HepG2 (cell line): ENCODE measurements around the gene BPIFB6. TPM values are rescaled to one million over a fixed set of nuclear protein-coding genes. Genes with fewer than 3 reads are reported as not detected.

Experiments
- MAFK ChIP-seq, 2 experiments: IDR thresholded peaks in 1 of 2; conservative IDR thresholded peaks in 1 of 2; 2 replicates each; pipeline ENCODE4 v1.6.1; 2011; ENCODE audit warnings: improper control_type of control experiment in 2 of 2, low read length in 2 of 2
- TBP ChIP-seq: sonication (generic); formaldehyde crosslinking; IDR thresholded peaks from 2 replicates; pipeline ENCODE4 v1.5.0; 2020; ENCODE audit warnings: missing genetic modification reagents
- ZNF101 ChIP-seq: sonication (generic); formaldehyde crosslinking; IDR thresholded peaks from 2 replicates; pipeline ENCODE4 v1.4.0; 2020; ENCODE audit warnings: mild to moderate bottlenecking, low read depth, missing genetic modification reagents, borderline replicate concordance
- ZNF350 ChIP-seq: sonication (generic); formaldehyde crosslinking; IDR thresholded peaks from 2 replicates; pipeline ENCODE4 v1.4.0; 2020; ENCODE audit warnings: mild to moderate bottlenecking, low read depth, missing genetic modification reagents, borderline replicate concordance
- polyA plus RNA-seq, 8 experiments: library from polyadenylated mRNA; depleted of rRNA in 3 of 8; stranded (reverse) in 7 of 8; unstranded in 1 of 8; fragments of >200 nt; fragmentation: Illumina TruSeq in 4 of 8; extraction: Trizol in 4 of 8; gene quantifications; 2 replicates each; pipeline versions ENCODE4 v1.2.1 to v1.2.3, GENCODE V29; 2011 to 2016; ENCODE audit warnings: low read depth in 4 of 8, missing spikeins in 1 of 8, mixed read lengths in 1 of 8; ENCODE audit not compliant: insufficient read depth in 1 of 8
- total RNA-seq, 5 experiments: library from RNA; depleted of rRNA; stranded (reverse); fragments of >200 nt; fragmentation: Illumina TruSeq; extraction: Trizol; gene quantifications; 2 replicates each; pipeline ENCODE4 v1.2.3, GENCODE V29; 2016; ENCODE audit warnings: low read depth in 1 of 5
- TF ChIP-seq, protein P1 (sequence below): sonication (generic); formaldehyde crosslinking; IDR thresholded peaks from 2 replicates; pipeline ENCODE4 v1.4.0; 2020; ENCODE audit warnings: missing genetic modification reagents
- TF ChIP-seq, protein P2 (sequence below): sonication (generic); formaldehyde crosslinking; IDR thresholded peaks from 2 replicates; pipeline ENCODE4 v1.5.0; 2020; ENCODE audit warnings: missing genetic modification reagents, mild to moderate bottlenecking, borderline replicate concordance

Gene BPIFB6
- total and polyA plus RNA-seq, 2 of the 13 experiments (the other 11 are each of a cell fraction or from before 2014, with no cell fraction given) = 0.13 to 1.7 TPM

GRCh38 chr20:33026072-33026778 lies 5.2 kb upstream of the BPIFB6 start (continued):
- peak; percentile 46; the same call in 1 of the 2 replicates for TF ChIP-seq ZNF350 (CRISPR knock-in tag)
- TF ChIP-seq ZNF101 = no peak
- no peak for TF ChIP-seq MAFK (conservative IDR thresholded peaks at IDR 0.05 in 1 of 2, IDR thresholded peaks at IDR 0.05 in 1 of 2; ENCODE audit: low read length in 2 of 2)
- TF ChIP-seq, protein P1, sequence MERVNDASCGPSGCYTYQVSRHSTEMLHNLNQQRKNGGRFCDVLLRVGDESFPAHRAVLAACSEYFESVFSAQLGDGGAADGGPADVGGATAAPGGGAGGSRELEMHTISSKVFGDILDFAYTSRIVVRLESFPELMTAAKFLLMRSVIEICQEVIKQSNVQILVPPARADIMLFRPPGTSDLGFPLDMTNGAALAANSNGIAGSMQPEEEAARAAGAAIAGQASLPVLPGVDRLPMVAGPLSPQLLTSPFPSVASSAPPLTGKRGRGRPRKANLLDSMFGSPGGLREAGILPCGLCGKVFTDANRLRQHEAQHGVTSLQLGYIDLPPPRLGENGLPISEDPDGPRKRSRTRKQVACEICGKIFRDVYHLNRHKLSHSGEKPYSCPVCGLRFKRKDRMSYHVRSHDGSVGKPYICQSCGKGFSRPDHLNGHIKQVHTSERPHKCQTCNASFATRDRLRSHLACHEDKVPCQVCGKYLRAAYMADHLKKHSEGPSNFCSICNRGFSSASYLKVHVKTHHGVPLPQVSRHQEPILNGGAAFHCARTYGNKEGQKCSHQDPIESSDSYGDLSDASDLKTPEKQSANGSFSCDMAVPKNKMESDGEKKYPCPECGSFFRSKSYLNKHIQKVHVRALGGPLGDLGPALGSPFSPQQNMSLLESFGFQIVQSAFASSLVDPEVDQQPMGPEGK = 0 out of 2 replicates have a peak, but pooled peaks have one; percentile 22
- no peak for TF ChIP-seq TBP (CRISPR knock-in tag)
- TF ChIP-seq, protein P2, sequence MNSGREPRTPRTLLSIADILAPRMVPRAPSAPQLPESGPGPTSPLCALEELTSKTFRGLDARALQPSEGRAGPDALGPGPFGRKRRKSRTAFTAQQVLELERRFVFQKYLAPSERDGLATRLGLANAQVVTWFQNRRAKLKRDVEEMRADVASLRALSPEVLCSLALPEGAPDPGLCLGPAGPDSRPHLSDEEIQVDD (CRISPR knock-in tag) = no peak
